GM12878 (cell line): Measurements from ENCODE around the gene INHBC.

Experiments used
- CHD4 ChIP-seq: fragments of 200-600 bp; sonication (generic); IDR thresholded peaks from 2 replicates; pipeline ENCODE4 v1.6.1; 2016; ENCODE audit warnings: mild to moderate bottlenecking
- CTCF ChIP-seq, 3 experiments: IDR thresholded peaks in 2 of 3; conservative IDR thresholded peaks in 1 of 3; 2 replicates each; pipeline ENCODE4 v1.5.1; 2011; ENCODE audit warnings: low read depth in 3 of 3, low read length in 3 of 3, mild to moderate bottlenecking in 3 of 3, control low read depth in 2 of 3, moderate library complexity in 2 of 3, inconsistent platforms in 1 of 3, mixed read lengths in 1 of 3; ENCODE audit not compliant: control insufficient read depth in 2 of 3, insufficient read depth in 1 of 3; ENCODE audit errors: extremely low read depth in 1 of 3
- EGR1 ChIP-seq, 2 experiments: IDR thresholded peaks; 1 replicate in 1 of 2; 2 replicates in 1 of 2; pipeline ENCODE4 v1.6.1; 2011 to 2012; ENCODE audit warnings: low read depth in 2 of 2, low read length in 2 of 2, borderline replicate concordance in 1 of 2, mild to moderate bottlenecking in 1 of 2, moderate library complexity in 1 of 2
- FOXK2 ChIP-seq: fragments of 450-650 bp; IDR thresholded peaks from 2 replicates; pipeline ENCODE4 v1.6.1; 2017; ENCODE audit warnings: mild to moderate bottlenecking, moderate library complexity
- GABPA ChIP-seq: IDR thresholded peaks from 2 replicates; pipeline ENCODE4 v1.6.1; 2014; ENCODE audit warnings: antibody characterized with exemption, low read depth, mild to moderate bottlenecking, inconsistent platforms
- PAX8 ChIP-seq: fragments of 450-650 bp; IDR thresholded peaks from 2 replicates; pipeline ENCODE4 v1.6.1; 2017; ENCODE audit warnings: mild to moderate bottlenecking, moderate library complexity
- POLR2A ChIP-seq: IDR thresholded peaks from 2 replicates; pipeline ENCODE4 v1.6.1; 2011; ENCODE audit warnings: low read depth, mild to moderate bottlenecking, low read length
- POLR2AphosphoS5 ChIP-seq: IDR thresholded peaks from 2 replicates; pipeline ENCODE4 v1.6.1; 2011; ENCODE audit warnings: mild to moderate bottlenecking, low read length, inconsistent platforms
- SUZ12 ChIP-seq: fragments of 200-600 bp; sonication (generic); IDR thresholded peaks from one replicate; pipeline ENCODE4 v1.6.1; 2018; ENCODE audit warnings: antibody characterized with exemption, mild to moderate bottlenecking; ENCODE audit not compliant: unreplicated experiment

GRCh38 chr12:57429473-57430111 is 5.0 kb upstream of the INHBC start:
- TF ChIP-seq CTCF (IDR thresholded peaks at IDR 0.05 in 2 of 3, conservative IDR thresholded peaks at IDR 0.05 in 1 of 3; ENCODE audit: control insufficient read depth in 2 of 3, extremely low read depth in 1 of 3, insufficient read depth in 1 of 3, low read depth in 3 of 3, low read length in 3 of 3) (no peak), FOXK2 (no peak), EGR1 (IDR thresholded peaks at IDR 0.05; ENCODE audit: borderline replicate concordance in 1 of 2, low read depth in 2 of 2, low read length in 2 of 2) (no peak), GABPA (no peak), POLR2A (no peak), SUZ12 (no peak), POLR2AphosphoS5 (no peak), CHD4 (no peak), PAX8 (no peak)
